AG04450 (cell line): ENCODE measurements around the gene BRD2. TPM values are rescaled to one million over a fixed set of nuclear protein-coding genes. Genes with fewer than 3 reads are reported as not detected.

Source experiments
- CTCF ChIA-PET: fragments of 300-600, 350-600 bp; formaldehyde crosslinking; extraction: SDS; loops from one replicate; lab custom pipeline; 2022; ENCODE audit warnings: antibody characterized with exemption, inconsistent platforms; lab: Charles Lee
- POLR2A ChIA-PET: fragments of 350-600 bp; formaldehyde crosslinking; extraction: SDS; loops from one replicate; lab custom pipeline; 2021; ENCODE audit warnings: antibody characterized with exemption, inconsistent platforms; lab: Yijun Ruan, JAX
- DNase-seq: peaks from one replicate; pipeline ENCODE4 v3.0.0-alpha.2; 2011; ENCODE audit warnings: low read depth, low spot score
- H3K27ac ChIP-seq: one replicate; pipeline ENCODE4 v1.5.1; 2012; ENCODE audit warnings: low read depth, low read length, control low read depth
- H3K27me3 ChIP-seq: one replicate; pipeline ENCODE4 v1.6.0; 2012; ENCODE audit warnings: low read length; ENCODE audit not compliant: control insufficient read depth, insufficient read depth
- H3K4me3 ChIP-seq: 2 replicates; pipeline ENCODE4 v1.5.1; 2011; ENCODE audit warnings: mild to moderate bottlenecking, low read depth, low read length, control low read depth
- H3K9me3 ChIP-seq: 2 replicates; pipeline ENCODE4 v1.5.1; 2012; ENCODE audit warnings: low read length; ENCODE audit not compliant: control insufficient read depth, insufficient read depth
- polyA plus RNA-seq: library from polyadenylated mRNA; depleted of rRNA; stranded (reverse); fragments of >200 nt; gene quantifications from 2 replicates; pipeline ENCODE4 v1.2.3, GENCODE V29; 2011
- TF ChIP-seq, protein P1 (sequence below): IDR thresholded peaks from 2 replicates; pipeline ENCODE4 v1.5.1; 2011; ENCODE audit warnings: low read depth, low read length, control low read depth, inconsistent platforms

BRD2 gene
- polyA plus RNA-seq, 1 experiment: 138 TPM

DNA sequence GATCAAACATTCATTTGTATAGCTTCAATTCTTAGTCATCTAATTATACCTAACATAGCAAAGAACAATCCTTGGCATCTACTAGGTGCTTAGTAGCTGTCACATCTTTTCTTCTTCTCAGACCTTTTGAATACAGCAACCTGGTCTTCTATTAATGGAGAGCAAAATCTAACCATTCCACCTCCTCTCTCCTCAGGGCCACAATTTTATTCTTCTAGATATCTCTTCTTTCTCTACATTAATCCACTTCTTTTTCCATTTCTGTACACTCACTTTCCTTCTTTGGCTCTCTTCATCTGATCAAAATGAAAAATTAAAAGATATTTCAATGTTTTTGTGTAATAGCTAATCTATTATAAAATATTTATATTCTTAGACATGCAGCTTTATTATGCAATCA is 50.0 kb downstream of the BRD2 start:
- Histone ChIP-seq H3K9me3 (no peaks in the 10 kb centered on the region), H3K27me3 (peaks cover 33% of the 10 kb centered on the region)
- CTCF ChIA-PET: interaction anchor here (0.5 to 2.2 kb wide), 6 partner anchors 10 to 180 kb away, joined by 3 to 10 read pairs (median 4); partner anchors contain the start of gene TAP2

DNA sequence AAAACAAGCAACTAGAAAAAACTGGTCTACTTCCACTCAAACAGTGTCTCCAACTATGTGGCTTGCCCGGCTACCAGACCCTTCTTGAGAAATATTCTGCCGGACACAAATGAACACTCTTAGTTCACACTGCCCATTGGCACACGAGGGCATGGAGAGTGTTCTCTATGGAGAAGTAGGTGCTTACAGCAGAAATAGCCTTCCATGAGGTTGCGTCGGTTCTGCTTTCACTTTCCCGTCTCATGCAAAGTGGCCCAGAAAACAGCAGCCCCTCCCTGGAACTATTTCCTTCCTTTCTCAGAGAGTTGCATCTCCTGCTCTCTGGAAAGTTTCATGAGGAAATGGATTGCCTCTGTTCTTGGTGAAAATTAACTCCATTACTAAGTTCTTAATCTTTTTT is 50.5 kb downstream of the BRD2 start:
- no peak for DNase-seq
- TF ChIP-seq, protein P1, sequence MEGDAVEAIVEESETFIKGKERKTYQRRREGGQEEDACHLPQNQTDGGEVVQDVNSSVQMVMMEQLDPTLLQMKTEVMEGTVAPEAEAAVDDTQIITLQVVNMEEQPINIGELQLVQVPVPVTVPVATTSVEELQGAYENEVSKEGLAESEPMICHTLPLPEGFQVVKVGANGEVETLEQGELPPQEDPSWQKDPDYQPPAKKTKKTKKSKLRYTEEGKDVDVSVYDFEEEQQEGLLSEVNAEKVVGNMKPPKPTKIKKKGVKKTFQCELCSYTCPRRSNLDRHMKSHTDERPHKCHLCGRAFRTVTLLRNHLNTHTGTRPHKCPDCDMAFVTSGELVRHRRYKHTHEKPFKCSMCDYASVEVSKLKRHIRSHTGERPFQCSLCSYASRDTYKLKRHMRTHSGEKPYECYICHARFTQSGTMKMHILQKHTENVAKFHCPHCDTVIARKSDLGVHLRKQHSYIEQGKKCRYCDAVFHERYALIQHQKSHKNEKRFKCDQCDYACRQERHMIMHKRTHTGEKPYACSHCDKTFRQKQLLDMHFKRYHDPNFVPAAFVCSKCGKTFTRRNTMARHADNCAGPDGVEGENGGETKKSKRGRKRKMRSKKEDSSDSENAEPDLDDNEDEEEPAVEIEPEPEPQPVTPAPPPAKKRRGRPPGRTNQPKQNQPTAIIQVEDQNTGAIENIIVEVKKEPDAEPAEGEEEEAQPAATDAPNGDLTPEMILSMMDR: no peak
- Histone ChIP-seq H3K27me3 (peaks cover 30% of the 10 kb centered on the region), H3K27ac (no peak overlapping the region), H3K9me3 (no peaks in the 10 kb centered on the region), H3K4me3 (peak overlapping the region; percentile 10; the same call in 1 of the 2 replicates)
- ChIA-PET CTCF (interaction anchor here (0.5 to 1.2 kb wide), 3 partner anchors 85 to 219 kb away, joined by 3 to 6 read pairs (median 4); partner anchors contain the start of gene TAP2), POLR2A (no interaction called here)

More for the DNA sequence above, 50.0 kb downstream of the BRD2 start:
- POLR2A ChIA-PET: no interaction called here
- H3K4me3 ChIP-seq: no peak overlapping the region
- TF ChIP-seq, protein P1: no peak
- no peak overlapping the region for H3K27ac ChIP-seq
- DNase-seq: no peak

DNA sequence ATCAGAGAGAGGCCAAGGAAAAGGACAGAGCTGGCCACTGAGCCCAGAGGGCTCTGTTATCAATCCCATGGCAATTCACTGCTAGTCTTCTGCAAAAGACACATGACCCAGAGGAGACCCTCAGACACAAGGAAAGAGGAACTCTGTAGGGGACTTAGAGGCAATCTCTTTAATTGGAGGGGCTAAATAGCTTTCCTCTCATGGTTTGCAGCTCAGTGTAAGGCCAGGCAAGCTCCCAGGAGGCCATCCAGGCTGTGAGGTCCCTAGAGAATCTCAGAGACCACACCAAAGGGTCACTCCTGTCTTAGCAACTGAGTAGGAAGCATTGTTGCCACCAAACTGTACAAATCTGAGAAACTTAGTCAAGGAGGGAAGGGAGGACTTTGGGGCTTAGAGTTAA is 51.0 kb downstream of the BRD2 start:
- ChIA-PET CTCF (interaction anchor here (0.5 to 1.2 kb wide), 2 partner anchors 85 to 219 kb away, joined by 3 to 6 read pairs; no protein-coding TSS in a partner anchor), POLR2A (no interaction called here)
- no peak for DNase-seq
- Histone ChIP-seq H3K9me3 (no peaks in the 10 kb centered on the region), H3K27me3 (peaks cover 32% of the 10 kb centered on the region), H3K27ac (no peak overlapping the region), H3K4me3 (no peak overlapping the region)
- TF ChIP-seq, protein P1: no peak

DNA sequence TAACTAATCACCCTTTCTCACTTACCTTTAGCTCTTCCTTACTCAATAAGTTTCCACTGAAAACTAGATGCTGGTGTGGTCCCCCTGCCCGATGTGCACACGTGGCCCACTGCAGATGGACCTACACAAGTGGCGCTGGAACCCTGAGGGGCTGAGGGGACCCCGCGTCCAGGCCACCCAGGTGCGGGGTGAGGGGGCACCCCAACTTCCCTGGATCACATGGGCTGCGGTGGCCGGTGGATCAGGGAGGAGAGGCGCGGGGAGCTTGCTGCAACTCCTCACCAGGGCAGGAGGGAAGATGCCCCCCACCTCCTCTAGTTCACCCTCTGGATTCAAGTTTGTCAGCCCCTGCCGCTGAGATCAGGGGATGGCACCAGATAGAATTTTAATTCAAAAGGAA is 53.5 kb downstream of the BRD2 start:
- no peak for DNase-seq
- POLR2A ChIA-PET: no interaction called here
- Histone ChIP-seq H3K27ac (no peak overlapping the region), H3K4me3 (no peak overlapping the region), H3K27me3 (peaks cover 18% of the 10 kb centered on the region), H3K9me3 (no peaks in the 10 kb centered on the region)
- TF ChIP-seq, protein P1: no peak
- CTCF ChIA-PET: no interaction called here

DNA sequence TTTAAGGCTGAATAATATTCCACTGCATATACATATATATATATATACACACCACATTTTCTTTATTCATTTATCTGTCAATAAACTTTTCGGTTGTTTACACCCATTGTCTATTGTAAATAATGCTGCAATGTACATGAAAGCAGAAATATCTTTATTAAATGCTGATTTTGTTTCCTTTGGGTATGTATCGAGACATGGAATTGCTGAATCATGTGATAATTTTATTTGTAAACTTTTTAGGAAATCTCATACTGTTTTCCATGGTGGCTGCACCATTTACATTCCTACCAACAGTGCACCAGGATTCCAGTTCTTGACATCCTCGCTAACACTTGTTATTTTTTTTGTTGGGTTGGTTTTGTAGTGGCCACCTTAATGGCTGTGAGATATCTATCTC is 55.1 kb downstream of the BRD2 start:
- TF ChIP-seq, protein P1: no peak
- DNase-seq: no peak
- Histone ChIP-seq H3K4me3 (no peak overlapping the region), H3K27me3 (peaks cover 12% of the 10 kb centered on the region), H3K27ac (no peak overlapping the region), H3K9me3 (no peaks in the 10 kb centered on the region)
- CTCF ChIA-PET: interaction anchor here (1.9 kb wide), 1 partner anchor 9 kb away, joined by 4 read pairs; no protein-coding TSS in a partner anchor
- POLR2A ChIA-PET: no interaction called here
